Endothelial cell (in vitro differentiated cells): ENCODE measurements around the gene FAM221A. TPM values are rescaled to one million over a fixed set of nuclear protein-coding genes. Genes with fewer than 3 reads are reported as not detected.
A peak's percentile ranks its signal among the peaks of the same experiment; 100 is the strongest.

ENCODE experiments used
- DNase-seq: peaks from one replicate; pipeline ENCODE4 v3.0.0; 2021; ENCODE audit warnings: low spot score
- H3K27ac Mint-ChIP-seq: one replicate; pipeline ENCODE4 v1.8.0; 2021; ENCODE audit warnings: mixed read lengths, inconsistent platforms; ENCODE audit not compliant: unreplicated experiment
- H3K27me3 Mint-ChIP-seq: one replicate; pipeline ENCODE4 v1.8.0; 2021; ENCODE audit warnings: mild to moderate bottlenecking, moderate library complexity, mixed read lengths, inconsistent platforms; ENCODE audit not compliant: unreplicated experiment
- H3K36me3 Mint-ChIP-seq: one replicate; pipeline ENCODE4 v1.8.0; 2021; ENCODE audit warnings: mild to moderate bottlenecking, low read depth, mixed read lengths, inconsistent platforms; ENCODE audit not compliant: unreplicated experiment
- H3K4me1 Mint-ChIP-seq: one replicate; pipeline ENCODE4 v1.8.0; 2021; ENCODE audit warnings: mild to moderate bottlenecking, mixed read lengths, inconsistent platforms; ENCODE audit not compliant: unreplicated experiment
- H3K4me3 Mint-ChIP-seq: one replicate; pipeline ENCODE4 v1.8.0; 2021; ENCODE audit warnings: mild to moderate bottlenecking, mixed read lengths, inconsistent platforms; ENCODE audit not compliant: unreplicated experiment
- H3K9me3 Mint-ChIP-seq: one replicate; pipeline ENCODE4 v1.8.0; 2021; ENCODE audit warnings: mixed read lengths, inconsistent platforms; ENCODE audit not compliant: unreplicated experiment
- CTCF ChIP-seq: fragments of 200-600 bp; sonication (generic); IDR thresholded peaks from one replicate; pipeline ENCODE4 v1.5.0; 2021; ENCODE audit warnings: antibody characterized with exemption; ENCODE audit not compliant: unreplicated experiment
- total RNA-seq: library from RNA; stranded (reverse); fragmentation: NEBNext Ultra II Directional; extraction: Animal tissue kit (Norgen Biotek cat#: 25700); gene quantifications from one replicate; pipeline ENCODE4 v1.2.1, GENCODE V29; 2021; ENCODE audit not compliant: unreplicated experiment

FAM221A gene
- total RNA-seq, 1 donor from 2014 or later: 7.3 TPM

- no peaks in the 10 kb centered on the region for H3K4me1 Mint-ChIP-seq
- H3K27me3 Mint-ChIP-seq: no peaks in the 10 kb centered on the region
- no peaks in the 10 kb centered on the region for H3K36me3 Mint-ChIP-seq
- H3K9me3 Mint-ChIP-seq: no peaks in the 10 kb centered on the region
- H3K27ac Mint-ChIP-seq: no peak overlapping the region
- TF ChIP-seq CTCF: peak; percentile 64
- DNase-seq: no peak
- no peak overlapping the region for H3K4me3 Mint-ChIP-seq
Measured at GRCh38 chr7:23712368-23713284, 32.6 kb downstream of the FAM221A start.

- Mint-ChIP-seq H3K4me3 (no peak overlapping the region), H3K9me3 (no peaks in the 10 kb centered on the region), H3K27ac (peak overlapping the region; percentile 25), H3K36me3 (no peaks in the 10 kb centered on the region), H3K27me3 (no peaks in the 10 kb centered on the region), H3K4me1 (no peaks in the 10 kb centered on the region)
- DNase-seq: no peak
- TF ChIP-seq CTCF: no peak
Measured at GRCh38 chr7:23713285-23714149, 33.5 kb downstream of the FAM221A start.

- H3K36me3 Mint-ChIP-seq: no peaks in the 10 kb centered on the region
- TF ChIP-seq CTCF: no peak
- DNase-seq: no peak
- H3K4me3 Mint-ChIP-seq: no peak overlapping the region
- no peaks in the 10 kb centered on the region for H3K4me1 Mint-ChIP-seq
- no peaks in the 10 kb centered on the region for H3K9me3 Mint-ChIP-seq
- no peaks in the 10 kb centered on the region for H3K27me3 Mint-ChIP-seq
- H3K27ac Mint-ChIP-seq: peak overlapping the region; percentile 25
Measured at GRCh38 chr7:23714150-23714464, 34.1 kb downstream of the FAM221A start.

GRCh38 chr7:23714579-23714978, 34.6 kb downstream of the FAM221A start:
- no peak for TF ChIP-seq CTCF
- H3K27ac Mint-ChIP-seq: no peak overlapping the region
- no peak overlapping the region for H3K4me3 Mint-ChIP-seq
- H3K4me1 Mint-ChIP-seq: no peaks in the 10 kb centered on the region
- DNase-seq: no peak
- no peaks in the 10 kb centered on the region for H3K9me3 Mint-ChIP-seq
- no peaks in the 10 kb centered on the region for H3K36me3 Mint-ChIP-seq
- H3K27me3 Mint-ChIP-seq: no peaks in the 10 kb centered on the region

GRCh38 chr7:23715099-23715498, 35.1 kb downstream of the FAM221A start:
- no peak for TF ChIP-seq CTCF
- H3K9me3 Mint-ChIP-seq: no peaks in the 10 kb centered on the region
- no peaks in the 10 kb centered on the region for H3K4me1 Mint-ChIP-seq
- H3K27ac Mint-ChIP-seq: no peak overlapping the region
- H3K27me3 Mint-ChIP-seq: no peaks in the 10 kb centered on the region
- H3K36me3 Mint-ChIP-seq: no peaks in the 10 kb centered on the region
- no peak for DNase-seq
- H3K4me3 Mint-ChIP-seq: no peak overlapping the region
